HCT116 (cell line): Measurements from ENCODE around the gene FAM210B. TPM values are rescaled to one million over a fixed set of nuclear protein-coding genes. Genes with fewer than 3 reads are reported as not detected.

Experiments used
- ATAC-seq: fragments of 200-7000 bp; cut with Tn5 transposase; 2 replicates; pipeline ENCODE4 v1.9.1; 2020; ENCODE audit warnings: mild to moderate bottlenecking, moderate library complexity
- BruUV-seq: library from RNA; stranded (reverse); fragments of 400-500 nt; replicated peaks from 2 replicates; lab custom pipeline; 2021; lab: Mats Ljungman, UMichigan
- CTCF ChIA-PET: fragments of 300-600 bp; sonication (Branson Sonifier 250); formaldehyde crosslinking; loops from one replicate; lab custom pipeline; 2021; ENCODE audit warnings: antibody characterized with exemption; lab: Charles Lee
- POLR2A ChIA-PET: fragments of 300-600, 350-600 bp; sonication (Branson Sonifier 250); formaldehyde crosslinking; loops from one replicate; lab custom pipeline; 2021; ENCODE audit warnings: antibody characterized with exemption; lab: Charles Lee
- RAD21 ChIA-PET, 2 experiments: fragments of 300-600 bp; sonication (Branson Sonifier 250); formaldehyde crosslinking; loops; one replicate each; lab custom pipeline; 2023; ENCODE audit warnings: low total read pairs in 2 of 2; ENCODE audit not compliant: uncharacterized antibody in 2 of 2, unreplicated experiment in 2 of 2, low non-redundant PET in 1 of 2; lab: Charles Lee
- DNase-seq: peaks from one replicate; pipeline ENCODE4 v3.0.0-alpha.2; 2010; ENCODE audit warnings: low read depth, low spot score
- H2AFZ ChIP-seq: fragments of 200-600 bp; shearing (Covaris generic), sonication (generic); 2 replicates; pipeline ENCODE4 v1.6.1; 2017; ENCODE audit warnings: low read depth, mixed run types, mixed read lengths, antibody characterized with exemption, low read length; ENCODE audit not compliant: poor library complexity, severe bottlenecking
- H3K27ac ChIP-seq: 2 replicates; pipeline ENCODE4 v1.5.1; 2012; ENCODE audit warnings: low read depth, low read length
- H3K27me3 ChIP-seq: fragments of 200-600 bp; sonication (generic); 2 replicates; pipeline ENCODE4 v1.6.1; 2016; ENCODE audit warnings: mixed run types, low read length, mixed read lengths; ENCODE audit not compliant: insufficient read depth
- H3K36me3 ChIP-seq, 2 experiments: fragments of 200-500 bp in 1 of 2; fragments of 200-600 bp in 1 of 2; sonication (Bioruptor generic) in 1 of 2; sonication (generic) in 1 of 2; 2 replicates each; pipeline versions ENCODE4 v1.5.1 to v1.6.1; 2014 to 2016; ENCODE audit warnings: low read length in 2 of 2, inconsistent platforms in 1 of 2, mixed read lengths in 1 of 2, mixed run types in 1 of 2; ENCODE audit not compliant: insufficient read depth in 2 of 2, control insufficient read depth in 1 of 2
- H3K4me1 ChIP-seq, 2 experiments: fragments of 200-600 bp in 1 of 2; sonication (generic) in 1 of 2; 2 replicates each; pipeline versions ENCODE4 v1.5.1 to v1.6.1; 2012 to 2017; ENCODE audit warnings: low read length in 2 of 2, inconsistent platforms in 1 of 2, mild to moderate bottlenecking in 1 of 2, mixed read lengths in 1 of 2, mixed run types in 1 of 2, moderate library complexity in 1 of 2; ENCODE audit not compliant: insufficient read depth in 2 of 2, control insufficient read depth in 1 of 2
- H3K4me2 ChIP-seq: fragments of 200-600 bp; sonication (generic); 2 replicates; pipeline ENCODE4 v1.6.1; 2017; ENCODE audit warnings: mixed run types, low read length, mixed read lengths
- H3K4me3 ChIP-seq, 2 experiments: fragments of 200-600 bp in 1 of 2; sonication (generic) in 1 of 2; replicated peaks in 1 of 2; 2 replicates each; pipeline ENCODE4 v1.5.1; 2011 to 2016; ENCODE audit warnings: low read length in 2 of 2, control low read depth in 1 of 2, low read depth in 1 of 2, mild to moderate bottlenecking in 1 of 2, mixed read lengths in 1 of 2, mixed run types in 1 of 2
- H3K79me2 ChIP-seq: fragments of 200-600 bp; sonication (generic); 2 replicates; pipeline ENCODE4 v1.6.1; 2017; ENCODE audit warnings: mild to moderate bottlenecking, mixed run types, low read length, moderate library complexity, mixed read lengths; ENCODE audit not compliant: insufficient read depth
- H3K9ac ChIP-seq: fragments of 200-600 bp; sonication (generic); 2 replicates; pipeline ENCODE4 v1.6.1; 2016; ENCODE audit warnings: low read length, mixed read lengths
- H3K9me2 ChIP-seq: fragments of 200-600 bp; sonication (generic), shearing (Covaris generic); 2 replicates; pipeline ENCODE4 v1.6.1; 2017; ENCODE audit warnings: mixed run types, mild to moderate bottlenecking, moderate library complexity; ENCODE audit not compliant: insufficient read depth
- H3K9me3 ChIP-seq, 2 experiments: fragments of 200-500 bp in 1 of 2; fragments of 200-600 bp in 1 of 2; sonication (Bioruptor generic) in 1 of 2; sonication (generic) in 1 of 2; 2 replicates each; pipeline ENCODE4 v1.6.1; 2014 to 2017; ENCODE audit warnings: low read length in 2 of 2, mixed read lengths in 2 of 2, inconsistent platforms in 1 of 2, low read depth in 1 of 2, mild to moderate bottlenecking in 1 of 2, mixed run types in 1 of 2, moderate library complexity in 1 of 2; ENCODE audit not compliant: control insufficient read depth in 1 of 2, insufficient read depth in 1 of 2
- H4K20me1 ChIP-seq: fragments of 200-600 bp; sonication (generic), shearing (Covaris generic); 2 replicates; pipeline ENCODE4 v1.6.1; 2017; ENCODE audit warnings: mixed run types, mild to moderate bottlenecking, moderate library complexity; ENCODE audit not compliant: insufficient read depth
- ATF3 ChIP-seq: IDR thresholded peaks from 2 replicates; pipeline ENCODE4 v1.6.1; 2012
- CBX3 ChIP-seq: IDR thresholded peaks from 2 replicates; pipeline ENCODE4 v1.6.1; 2012; ENCODE audit warnings: low read depth
- CEBPB ChIP-seq: IDR thresholded peaks from 2 replicates; pipeline ENCODE4 v1.6.1; 2012; ENCODE audit warnings: low read depth
- CTCF ChIP-seq, 3 experiments: fragments of 200-600 bp in 1 of 3; sonication (generic) in 1 of 3; IDR thresholded peaks in 2 of 3; conservative IDR thresholded peaks in 1 of 3; 2 replicates each; pipeline ENCODE4 v1.5.1; 2012 to 2017; ENCODE audit warnings: low read depth in 2 of 3, low read length in 2 of 3, antibody characterized with exemption in 1 of 3, borderline replicate concordance in 1 of 3, control low read depth in 1 of 3, mild to moderate bottlenecking in 1 of 3, mixed read lengths in 1 of 3, mixed run types in 1 of 3, moderate library complexity in 1 of 3; ENCODE audit not compliant: insufficient read depth in 1 of 3
- EGR1 ChIP-seq: IDR thresholded peaks from 2 replicates; pipeline ENCODE4 v1.6.1; 2012; ENCODE audit warnings: low read depth
- ELF1 ChIP-seq: IDR thresholded peaks from 2 replicates; pipeline ENCODE4 v1.6.1; 2012; ENCODE audit warnings: low read depth, borderline replicate concordance
- EZH2phosphoT487 ChIP-seq: fragments of 200-600 bp; IDR thresholded peaks from 2 replicates; pipeline ENCODE4 v1.6.1; 2018; ENCODE audit warnings: antibody characterized with exemption, borderline replicate concordance
- JUND ChIP-seq: IDR thresholded peaks from 2 replicates; pipeline ENCODE4 v1.6.1; 2012
- POLR2A ChIP-seq: IDR thresholded peaks from 2 replicates; pipeline ENCODE4 v1.7.0; 2011; ENCODE audit warnings: borderline replicate concordance; ENCODE audit not compliant: insufficient read depth, insufficient read length; ENCODE audit errors: extremely low read depth
- POLR2AphosphoS5 ChIP-seq: IDR thresholded peaks from 2 replicates; pipeline ENCODE4 v1.6.1; 2011; ENCODE audit warnings: mild to moderate bottlenecking, low read depth, low read length, moderate library complexity
- RAD21 ChIP-seq: IDR thresholded peaks from 2 replicates; pipeline ENCODE4 v1.6.1; 2012; ENCODE audit warnings: low read depth, mild to moderate bottlenecking
- REST ChIP-seq: IDR thresholded peaks from 2 replicates; pipeline ENCODE4 v1.6.1; 2012; ENCODE audit warnings: low read depth
- SIN3A ChIP-seq: IDR thresholded peaks from 2 replicates; pipeline ENCODE4 v1.6.1; 2012; ENCODE audit warnings: low read depth
- SP1 ChIP-seq: IDR thresholded peaks from 2 replicates; pipeline ENCODE4 v1.6.1; 2012; ENCODE audit warnings: low read depth
- SRF ChIP-seq: IDR thresholded peaks from 2 replicates; pipeline ENCODE4 v1.6.1; 2012; ENCODE audit warnings: low read depth
- TCF7L2 ChIP-seq: IDR thresholded peaks from 2 replicates; pipeline ENCODE4 v1.7.0; 2011; ENCODE audit warnings: borderline replicate concordance, inconsistent platforms; ENCODE audit not compliant: insufficient read depth, insufficient read length; ENCODE audit errors: extremely low read depth
- YY1 ChIP-seq: IDR thresholded peaks from 2 replicates; pipeline ENCODE4 v1.6.1; 2011; ENCODE audit warnings: low read length, low read depth, moderate library complexity, mild to moderate bottlenecking; ENCODE audit not compliant: insufficient replicate concordance; ENCODE audit errors: extremely low read depth
- ZBTB33 ChIP-seq: IDR thresholded peaks from 2 replicates; pipeline ENCODE4 v1.6.1; 2011; ENCODE audit warnings: mild to moderate bottlenecking, low read length, moderate library complexity; ENCODE audit not compliant: insufficient replicate concordance; ENCODE audit errors: extremely low read depth
- ZNF274 ChIP-seq: fragments of 200-500 bp; sonication (Bioruptor generic); IDR thresholded peaks from 2 replicates; pipeline ENCODE4 v1.6.1; 2014; ENCODE audit warnings: mild to moderate bottlenecking, low read depth, low read length, inconsistent platforms
- intact Hi-C: fragments of 100-400 bp; cut with micrococcal nuclease; formaldehyde crosslinking; loops from 2 replicates; pipeline ENCODE4 v1.10.0; 2022
- total RNA-seq: library from RNA; stranded (reverse); gene quantifications from one replicate; pipeline ENCODE4 v1.2.1, GENCODE V29; 2021; ENCODE audit not compliant: unreplicated experiment

The FAM210B gene
- total RNA-seq, 1 experiment from 2014 or later, result 12.0 TPM

- no peak overlapping the region for H2AFZ ChIP-seq
- peaks cover 96% of the 10 kb centered on the region for H3K79me2 ChIP-seq
- ChIA-PET RAD21 (no interaction called here), CTCF (no interaction called here), POLR2A (interaction anchor here (1.5 kb wide), 1 partner anchor 16 kb away, joined by 4 read pairs; no protein-coding TSS in a partner anchor)
- no peak for DNase-seq
- TSS peak; percentile 89 for BruUV-seq
- no peak for ATAC-seq
- peak overlapping the region; percentile 89 for H3K4me2 ChIP-seq
- peaks cover 11 to 16% of the 10 kb centered on the region in 2 experiments; a peak in 3 of 4 replicates for H3K4me1 ChIP-seq
- H3K9ac ChIP-seq, result peak overlapping the region; percentile 100
- H3K36me3 ChIP-seq, result peaks cover 24 to 32% of the 10 kb centered on the region in 2 experiments
- peak overlapping the region; percentile 96 for H3K27ac ChIP-seq
- peak overlapping the region; percentile 87 to 98 for H3K4me3 ChIP-seq
- no peak for TF ChIP-seq EGR1
- no peak for TF ChIP-seq REST
- TF ChIP-seq JUND, result no peak
- TF ChIP-seq ATF3, result no peak
- TF ChIP-seq ZBTB33, result no peak
- no peak for TF ChIP-seq POLR2A
- no peak for TF ChIP-seq ZNF274
- no peak for TF ChIP-seq SP1
- TF ChIP-seq CBX3, result no peak
- no peak for TF ChIP-seq ELF1
- no peak for TF ChIP-seq YY1
- TF ChIP-seq RAD21, result no peak
- no peak for TF ChIP-seq EZH2phosphoT487
- no peak for TF ChIP-seq POLR2AphosphoS5
- no peak for TF ChIP-seq CEBPB
- no peak for TF ChIP-seq TCF7L2
- TF ChIP-seq SRF, result no peak
- no peak for TF ChIP-seq SIN3A
- no peak for TF ChIP-seq CTCF (IDR thresholded peaks at IDR 0.05 in 2 of 3, conservative IDR thresholded peaks at IDR 0.05 in 1 of 3; ENCODE audit: borderline replicate concordance in 1 of 3, insufficient read depth in 1 of 3, low read depth in 2 of 3, low read length in 2 of 3)
- no peaks in the 10 kb centered on the region for H4K20me1 ChIP-seq
- H3K9me3 ChIP-seq, result no peaks in the 10 kb centered on the region
- H3K9me2 ChIP-seq, result no peaks in the 10 kb centered on the region
- intact Hi-C loops, result loop anchor here (5.0 kb wide), 2 partner anchors 76 to 961 kb away; partner anchors contain the start of genes RAE1 and RTF2
- no peaks in the 10 kb centered on the region for H3K27me3 ChIP-seq
Measured at GRCh38 chr20:56391037-56391436, 32.3 kb downstream of the FAM210B start.
